HepG2 (cell line): ENCODE measurements around the gene YIF1A. TPM values are rescaled to one million over a fixed set of nuclear protein-coding genes. Genes with fewer than 3 reads are reported as not detected.

Experiments used
- CBFB ChIP-seq: sonication (generic); formaldehyde crosslinking; IDR thresholded peaks from 2 replicates; pipeline ENCODE4 v1.4.0; 2020; ENCODE audit warnings: missing genetic modification reagents
- CBX2 ChIP-seq, 2 experiments: fragments of 200-600 bp in 1 of 2; sonication (generic); formaldehyde crosslinking in 1 of 2; IDR thresholded peaks; 2 replicates each; pipeline versions ENCODE4 v1.7.0 to v1.8.1; 2018 to 2022; ENCODE audit warnings: low read depth in 2 of 2, low read length in 1 of 2, mild to moderate bottlenecking in 1 of 2, missing genetic modification reagents in 1 of 2
- FOXO1 ChIP-seq: sonication (generic); formaldehyde crosslinking; IDR thresholded peaks from 2 replicates; pipeline ENCODE4 v1.4.0; 2020; ENCODE audit warnings: missing genetic modification reagents
- GPN1 ChIP-seq: sonication (generic); formaldehyde crosslinking; IDR thresholded peaks from 2 replicates; pipeline ENCODE4 v1.5.1; 2020; ENCODE audit warnings: missing genetic modification reagents, borderline replicate concordance
- HDAC2 ChIP-seq: sonication (generic); formaldehyde crosslinking; IDR thresholded peaks from 2 replicates; pipeline ENCODE4 v1.4.0; 2020; ENCODE audit warnings: missing genetic modification reagents
- MAFK ChIP-seq, 2 experiments: IDR thresholded peaks in 1 of 2; conservative IDR thresholded peaks in 1 of 2; 2 replicates each; pipeline ENCODE4 v1.6.1; 2011; ENCODE audit warnings: improper control_type of control experiment in 2 of 2, low read length in 2 of 2
- MXI1 ChIP-seq: IDR thresholded peaks from 3 replicates; pipeline ENCODE4 v1.6.1; 2012; ENCODE audit warnings: low read depth, low read length, inconsistent platforms, borderline replicate concordance
- NCOA5 ChIP-seq: sonication (generic); formaldehyde crosslinking; IDR thresholded peaks from 2 replicates; pipeline ENCODE4 v1.4.0; 2020; ENCODE audit warnings: missing genetic modification reagents
- PLRG1 ChIP-seq: fragments of 450-650 bp; conservative IDR thresholded peaks from 2 replicates; pipeline ENCODE4 v1.6.1; 2016
- REPIN1 ChIP-seq: sonication (generic); formaldehyde crosslinking; IDR thresholded peaks from 2 replicates; pipeline ENCODE4 v1.8.0; 2022; ENCODE audit warnings: missing genetic modification reagents, low read depth, mild to moderate bottlenecking, borderline replicate concordance
- SIX4 ChIP-seq: sonication (generic); formaldehyde crosslinking; IDR thresholded peaks from 2 replicates; pipeline ENCODE4 v1.4.0; 2020; ENCODE audit warnings: missing genetic modification reagents
- SP5 ChIP-seq: IDR thresholded peaks from 2 replicates; pipeline ENCODE4 v1.6.1; 2016; ENCODE audit warnings: low read depth, borderline replicate concordance
- TBP ChIP-seq: sonication (generic); formaldehyde crosslinking; IDR thresholded peaks from 2 replicates; pipeline ENCODE4 v1.5.0; 2020; ENCODE audit warnings: missing genetic modification reagents
- TCF7L2 ChIP-seq: IDR thresholded peaks from 2 replicates; pipeline ENCODE4 v1.6.1; 2011; ENCODE audit warnings: mild to moderate bottlenecking, low read depth, low read length, moderate library complexity
- ZBTB1 ChIP-seq: sonication (generic); formaldehyde crosslinking; IDR thresholded peaks from 2 replicates; pipeline ENCODE4 v1.4.0; 2020; ENCODE audit warnings: missing genetic modification reagents, borderline replicate concordance
- ZFP62 ChIP-seq: sonication (generic); formaldehyde crosslinking; IDR thresholded peaks from 2 replicates; pipeline ENCODE4 v1.4.0; 2020; ENCODE audit warnings: missing genetic modification reagents
- ZNF251 ChIP-seq: sonication (generic); formaldehyde crosslinking; IDR thresholded peaks from 2 replicates; pipeline ENCODE4 v1.9.0; 2021; ENCODE audit warnings: mild to moderate bottlenecking, missing genetic modification reagents
- ZNF263 ChIP-seq: sonication (generic); formaldehyde crosslinking; IDR thresholded peaks from 2 replicates; pipeline ENCODE4 v1.4.0; 2020; ENCODE audit warnings: missing genetic modification reagents
- ZNF30 ChIP-seq: sonication (generic); formaldehyde crosslinking; IDR thresholded peaks from 2 replicates; pipeline ENCODE4 v1.5.0; 2020; ENCODE audit warnings: mild to moderate bottlenecking, missing genetic modification reagents
- ZNF598 ChIP-seq: sonication (generic); formaldehyde crosslinking; IDR thresholded peaks from 2 replicates; pipeline ENCODE4 v1.5.1; 2020; ENCODE audit warnings: mild to moderate bottlenecking, missing genetic modification reagents, borderline replicate concordance
- ZNF629 ChIP-seq: sonication (generic); formaldehyde crosslinking; conservative IDR thresholded peaks from 2 replicates; pipeline ENCODE4 v1.5.0; 2020; ENCODE audit warnings: missing genetic modification reagents
- ZNF816 ChIP-seq: sonication (generic); formaldehyde crosslinking; IDR thresholded peaks from 2 replicates; pipeline ENCODE4 v1.8.0; 2022; ENCODE audit warnings: missing genetic modification reagents, mild to moderate bottlenecking, borderline replicate concordance
- polyA plus RNA-seq, 8 experiments: library from polyadenylated mRNA; depleted of rRNA in 3 of 8; stranded (reverse) in 7 of 8; unstranded in 1 of 8; fragments of >200 nt; fragmentation: Illumina TruSeq in 4 of 8; extraction: Trizol in 4 of 8; gene quantifications; 2 replicates each; pipeline versions ENCODE4 v1.2.1 to v1.2.3, GENCODE V29; 2011 to 2016; ENCODE audit warnings: low read depth in 4 of 8, missing spikeins in 1 of 8, mixed read lengths in 1 of 8; ENCODE audit not compliant: insufficient read depth in 1 of 8
- total RNA-seq, 5 experiments: library from RNA; depleted of rRNA; stranded (reverse); fragments of >200 nt; fragmentation: Illumina TruSeq; extraction: Trizol; gene quantifications; 2 replicates each; pipeline ENCODE4 v1.2.3, GENCODE V29; 2016; ENCODE audit warnings: low read depth in 1 of 5
- TF ChIP-seq, protein P1 (sequence below): sonication (generic); formaldehyde crosslinking; IDR thresholded peaks from 2 replicates; pipeline ENCODE4 v1.8.1; 2023; ENCODE audit warnings: mild to moderate bottlenecking, missing genetic modification reagents, borderline replicate concordance
- TF ChIP-seq, protein P2 (sequence below): sonication (generic); formaldehyde crosslinking; IDR thresholded peaks from 2 replicates; pipeline ENCODE4 v1.5.1; 2020; ENCODE audit warnings: mild to moderate bottlenecking, moderate library complexity, missing genetic modification reagents
- TF ChIP-seq, protein P3 (sequence below): sonication (generic); formaldehyde crosslinking; IDR thresholded peaks from 2 replicates; pipeline ENCODE4 v1.9.0; 2021; ENCODE audit warnings: missing genetic modification reagents, borderline replicate concordance

The YIF1A gene
- total and polyA plus RNA-seq, 2 of the 13 experiments (the other 11 are each of a cell fraction or from before 2014, with no cell fraction given), result 133 to 145 TPM

DNA sequence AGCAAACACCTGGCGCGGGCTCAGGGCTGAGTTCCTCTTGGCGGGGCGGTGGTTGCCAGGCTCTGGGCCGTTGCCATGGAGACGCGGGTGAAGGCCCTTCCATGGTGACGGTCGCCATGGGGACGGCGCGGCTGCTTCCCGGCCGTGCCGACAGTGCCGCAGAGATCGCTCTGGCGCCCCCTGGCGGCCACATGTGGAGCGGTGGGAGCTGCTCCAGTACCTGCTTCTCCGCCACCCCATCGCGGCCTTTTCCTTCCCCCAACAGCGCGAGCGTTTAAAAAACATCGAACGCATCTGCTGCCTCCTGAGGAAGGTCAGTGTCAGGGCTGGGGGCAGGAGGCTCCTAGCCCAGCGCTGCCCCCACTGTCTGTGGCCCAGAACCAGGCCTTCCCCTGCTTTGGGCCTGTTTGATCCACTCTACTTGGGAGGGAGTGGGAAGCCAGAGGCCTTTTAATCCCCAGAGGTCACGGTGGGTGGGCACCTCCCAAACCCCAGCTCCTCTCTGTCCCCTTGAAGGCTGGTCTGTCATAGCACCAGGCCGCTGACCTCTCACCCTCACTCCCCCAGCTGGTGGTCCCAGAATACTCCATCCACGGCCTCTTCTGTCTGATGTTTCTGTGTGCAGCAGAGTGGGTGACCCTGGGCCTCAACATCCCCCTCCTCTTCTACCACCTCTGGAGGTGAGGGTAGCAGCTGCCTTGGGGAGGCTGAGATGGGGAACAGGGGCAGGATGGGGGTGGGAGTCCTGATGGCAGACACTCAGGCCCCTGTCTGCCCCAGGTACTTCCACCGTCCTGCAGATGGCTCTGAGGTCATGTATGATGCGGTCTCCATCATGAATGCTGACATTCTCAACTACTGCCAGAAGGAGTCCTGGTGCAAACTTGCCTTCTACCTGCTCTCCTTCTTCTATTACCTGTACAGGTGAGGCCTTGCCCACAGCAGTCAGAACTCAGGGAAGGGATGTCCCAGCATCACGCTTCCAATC lies 6.2 kb downstream of the YIF1A start (continued):
- TF ChIP-seq CBX2 (IDR thresholded peaks at IDR 0.05; ENCODE audit: low read depth, low read length) (no peak), CBX2 (CRISPR knock-in tag; IDR thresholded peaks at IDR 0.05; ENCODE audit: low read depth) (no peak), ZNF816 (CRISPR knock-in tag) (no peak), GPN1 (CRISPR knock-in tag) (no peak), NCOA5 (no peak), ZNF30 (CRISPR knock-in tag) (no peak), PLRG1 (no peak), ZNF251 (CRISPR knock-in tag) (no peak), REPIN1 (no peak; the same call in 1 of the 2 replicates), SIX4 (CRISPR knock-in tag) (no peak), MAFK (conservative IDR thresholded peaks at IDR 0.05 in 1 of 2, IDR thresholded peaks at IDR 0.05 in 1 of 2; ENCODE audit: low read length in 2 of 2) (no peak), ZBTB1 (no peak), SP5 (no peak), TCF7L2 (no peak), TBP (CRISPR knock-in tag) (no peak), ZNF263 (no peak), ZFP62 (no peak), FOXO1 (CRISPR knock-in tag) (no peak), ZNF629 (CRISPR knock-in tag) (no peak), CBFB (CRISPR knock-in tag) (peak; percentile 77), ZNF598 (no peak), MXI1 (peak; percentile 100), HDAC2 (peak; percentile 66; the same call in 1 of the 2 replicates)
- TF ChIP-seq, protein P1, sequence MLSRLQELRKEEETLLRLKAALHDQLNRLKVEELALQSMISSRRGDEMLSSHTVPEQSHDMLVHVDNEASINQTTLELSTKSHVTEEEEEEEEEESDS (CRISPR knock-in tag), result no peak
- TF ChIP-seq, protein P2, sequence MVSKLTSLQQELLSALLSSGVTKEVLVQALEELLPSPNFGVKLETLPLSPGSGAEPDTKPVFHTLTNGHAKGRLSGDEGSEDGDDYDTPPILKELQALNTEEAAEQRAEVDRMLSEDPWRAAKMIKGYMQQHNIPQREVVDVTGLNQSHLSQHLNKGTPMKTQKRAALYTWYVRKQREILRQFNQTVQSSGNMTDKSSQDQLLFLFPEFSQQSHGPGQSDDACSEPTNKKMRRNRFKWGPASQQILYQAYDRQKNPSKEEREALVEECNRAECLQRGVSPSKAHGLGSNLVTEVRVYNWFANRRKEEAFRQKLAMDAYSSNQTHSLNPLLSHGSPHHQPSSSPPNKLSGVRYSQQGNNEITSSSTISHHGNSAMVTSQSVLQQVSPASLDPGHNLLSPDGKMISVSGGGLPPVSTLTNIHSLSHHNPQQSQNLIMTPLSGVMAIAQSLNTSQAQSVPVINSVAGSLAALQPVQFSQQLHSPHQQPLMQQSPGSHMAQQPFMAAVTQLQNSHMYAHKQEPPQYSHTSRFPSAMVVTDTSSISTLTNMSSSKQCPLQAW (CRISPR knock-in tag), result peak; percentile 75
- TF ChIP-seq, protein P3, sequence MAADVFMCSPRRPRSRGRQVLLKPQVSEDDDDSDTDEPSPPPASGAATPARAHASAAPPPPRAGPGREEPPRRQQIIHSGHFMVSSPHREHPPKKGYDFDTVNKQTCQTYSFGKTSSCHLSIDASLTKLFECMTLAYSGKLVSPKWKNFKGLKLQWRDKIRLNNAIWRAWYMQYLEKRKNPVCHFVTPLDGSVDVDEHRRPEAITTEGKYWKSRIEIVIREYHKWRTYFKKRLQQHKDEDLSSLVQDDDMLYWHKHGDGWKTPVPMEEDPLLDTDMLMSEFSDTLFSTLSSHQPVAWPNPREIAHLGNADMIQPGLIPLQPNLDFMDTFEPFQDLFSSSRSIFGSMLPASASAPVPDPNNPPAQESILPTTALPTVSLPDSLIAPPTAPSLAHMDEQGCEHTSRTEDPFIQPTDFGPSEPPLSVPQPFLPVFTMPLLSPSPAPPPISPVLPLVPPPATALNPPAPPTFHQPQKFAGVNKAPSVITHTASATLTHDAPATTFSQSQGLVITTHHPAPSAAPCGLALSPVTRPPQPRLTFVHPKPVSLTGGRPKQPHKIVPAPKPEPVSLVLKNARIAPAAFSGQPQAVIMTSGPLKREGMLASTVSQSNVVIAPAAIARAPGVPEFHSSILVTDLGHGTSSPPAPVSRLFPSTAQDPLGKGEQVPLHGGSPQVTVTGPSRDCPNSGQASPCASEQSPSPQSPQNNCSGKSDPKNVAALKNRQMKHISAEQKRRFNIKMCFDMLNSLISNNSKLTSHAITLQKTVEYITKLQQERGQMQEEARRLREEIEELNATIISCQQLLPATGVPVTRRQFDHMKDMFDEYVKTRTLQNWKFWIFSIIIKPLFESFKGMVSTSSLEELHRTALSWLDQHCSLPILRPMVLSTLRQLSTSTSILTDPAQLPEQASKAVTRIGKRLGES (CRISPR knock-in tag), result no peak
